Esophagus squamous epithelium (tissue), 5 donors: ENCODE results near the gene ITIH5. TPM values are rescaled to one million over a fixed set of nuclear protein-coding genes. Genes with fewer than 3 reads are reported as not detected.
A peak's percentile ranks its signal among the peaks of the same experiment; 100 is the strongest.

Experiments
- DNase-seq: peaks from one replicate; lab custom pipeline; 2025; lab: John Stamatoyannopoulos, UW
- H3K27ac ChIP-seq, 4 donors: fragments of 200-600 bp; sonication (generic); one replicate each; pipeline ENCODE4 v1.5.1; 2016 to 2019; ENCODE audit warnings: mild to moderate bottlenecking in 1 of 4
- H3K27me3 ChIP-seq, 4 donors: fragments of 200-600 bp; sonication (generic); 1 replicate in 3 of 4; 2 replicates in 1 of 4; pipeline versions ENCODE4 v1.5.1 to v1.6.0; 2017 to 2021; ENCODE audit warnings: antibody characterized with exemption in 1 of 4
- H3K36me3 ChIP-seq, 3 donors: fragments of 200-600 bp; sonication (generic); one replicate each; pipeline ENCODE4 v1.5.1; 2016 to 2019
- H3K4me1 ChIP-seq, 3 donors: fragments of 200-600 bp; sonication (generic); one replicate each; pipeline ENCODE4 v1.5.1; 2017 to 2019
- H3K4me3 ChIP-seq, 4 donors: fragments of 200-600 bp; sonication (generic); 1 replicate in 3 of 4; 2 replicates in 1 of 4; pipeline ENCODE4 v1.5.1; 2016 to 2019; ENCODE audit warnings: mild to moderate bottlenecking in 2 of 4, moderate library complexity in 1 of 4
- H3K9me3 ChIP-seq, 3 donors: fragments of 200-600 bp; sonication (generic); one replicate each; pipeline ENCODE4 v1.5.1; 2016 to 2019
- CTCF ChIP-seq, 6 experiments: fragments of 450-650 bp in 4 of 6; fragments of 200-600 bp in 2 of 6; sonication (generic) in 2 of 6; IDR thresholded peaks; one replicate each; pipeline ENCODE4 v1.5.1; 2016 to 2019; ENCODE audit warnings: antibody characterized with exemption in 6 of 6, mild to moderate bottlenecking in 4 of 6, moderate library complexity in 4 of 6
- POLR2A ChIP-seq, 4 donors: fragments of 450-650 bp; IDR thresholded peaks; one replicate each; pipeline ENCODE4 v1.6.1; 2017; ENCODE audit warnings: antibody characterized with exemption in 4 of 4, mild to moderate bottlenecking in 4 of 4, moderate library complexity in 3 of 4
- WGBS, 2 donors: methylation state at CpG; one replicate each; pipeline ENCODE4 v1.1.5; 2018; 5-methylcytosine and 5-hydroxymethylcytosine counted together
- intact Hi-C: fragments of 100-400 bp; cut with DNase I; formaldehyde crosslinking; loops from one replicate; pipeline ENCODE4 v1.15.0; 2022
- total RNA-seq, 4 donors: library from RNA; depleted of rRNA; stranded (reverse); fragments of >200 nt; gene quantifications; one replicate each; pipeline ENCODE4 v1.1.0, GENCODE V29; 2016
- donor health status: DM: yes; HTN: yes; CAD: no.

The ITIH5 gene
- total RNA-seq, 4 donors from 2014 or later: 2.2 to 21.4 (median 3.3) TPM

GRCh38 chr10:7541137-7542087 lies 125.4 kb downstream of the ITIH5 start:
- H3K27me3 ChIP-seq: no peaks in the 10 kb centered on the region
- no peaks in the 10 kb centered on the region for H3K36me3 ChIP-seq
- peaks cover 0 to 7% (median 0%) of the 10 kb centered on the region in 3 donors for H3K9me3 ChIP-seq
- WGBS, 2 donors: 38 to 50% methylated on average over 5 to 14 of the region's 22 CpGs
- H3K4me3 ChIP-seq: no peak overlapping the region
- no peak for TF ChIP-seq CTCF (IDR thresholded peaks at IDR 0.05)
- no peak for TF ChIP-seq POLR2A (IDR thresholded peaks at IDR 0.05)
- no peak for DNase-seq
- peak overlapping the region in 3 of 4 donors; percentile 50 to 82 (median 69) for H3K27ac ChIP-seq
- intact Hi-C loops: no loop called here
- peaks cover 0 to 43% (median 16%) of the 10 kb centered on the region in 3 donors for H3K4me1 ChIP-seq

- H3K27ac ChIP-seq: no peak overlapping the region
- WGBS, 2 donors: 36 to 61% methylated on average over 6 of the region's 6 CpGs
- no peak for TF ChIP-seq CTCF (IDR thresholded peaks at IDR 0.05)
- H3K9me3 ChIP-seq: peaks cover 0 to 7% (median 0%) of the 10 kb centered on the region in 3 donors
- no peaks in the 10 kb centered on the region for H3K27me3 ChIP-seq
- H3K4me1 ChIP-seq: peaks cover 0 to 34% (median 16%) of the 10 kb centered on the region in 3 donors
- no peak overlapping the region for H3K4me3 ChIP-seq
- H3K36me3 ChIP-seq: no peaks in the 10 kb centered on the region
- intact Hi-C loops: no loop called here
- no peak for DNase-seq
Measured at GRCh38 chr10:7538970-7539654, 127.7 kb downstream of the ITIH5 start.

- Histone ChIP-seq H3K27ac (no peak overlapping the region), H3K4me3 (no peak overlapping the region), H3K36me3 (no peaks in the 10 kb centered on the region), H3K9me3 (peaks cover 0 to 7% (median 0%) of the 10 kb centered on the region in 3 donors), H3K27me3 (no peaks in the 10 kb centered on the region), H3K4me1 (peaks cover 0 to 15% (median 5%) of the 10 kb centered on the region in 3 donors)
- TF ChIP-seq CTCF (IDR thresholded peaks at IDR 0.05) (no peak), POLR2A (IDR thresholded peaks at IDR 0.05) (no peak)
- intact Hi-C loops: no loop called here
- WGBS, 2 donors: 76 to 86% methylated on average over 3 of the region's 3 CpGs
- DNase-seq: no peak
Measured at GRCh38 chr10:7537126-7537525, 129.6 kb downstream of the ITIH5 start.

- whole genome bisulfite sequencing, 2 donors: 72 to 74% methylated on average over 5 of the region's 5 CpGs
- no peak for TF ChIP-seq CTCF (IDR thresholded peaks at IDR 0.05)
- no peak for TF ChIP-seq POLR2A (IDR thresholded peaks at IDR 0.05)
Measured at GRCh38 chr10:7534480-7534852, 132.3 kb downstream of the ITIH5 start.

More at GRCh38 chr10:7534480-7534852, 132.3 kb downstream of the ITIH5 start:
- H3K4me1 ChIP-seq: no peaks in the 10 kb centered on the region
- peaks cover 0 to 19% (median 0%) of the 10 kb centered on the region in 4 donors for H3K27me3 ChIP-seq
- H3K36me3 ChIP-seq: no peaks in the 10 kb centered on the region
- no peak for DNase-seq
- H3K27ac ChIP-seq: no peak overlapping the region
- peaks cover 0 to 7% (median 0%) of the 10 kb centered on the region in 3 donors for H3K9me3 ChIP-seq
- intact Hi-C loops: no loop called here
- no peak overlapping the region for H3K4me3 ChIP-seq
